Right cardiac atrium (tissue), 5 donors: ENCODE results near the gene DCTN1. TPM values are rescaled to one million over a fixed set of nuclear protein-coding genes. Genes with fewer than 3 reads are reported as not detected.

Source experiments
- ATAC-seq, 2 donors: fragments of 200-7000 bp; cut with Tn5 transposase; one replicate each; pipeline versions ENCODE4 v1.8.0 to v1.9.1; 2020; ENCODE audit warnings: moderate library complexity in 2 of 2, mild to moderate bottlenecking in 1 of 2
- DNase-seq, 3 donors: peaks; one replicate each; pipeline ENCODE4 v3.0.0-alpha.2; 2020
- H3K27ac ChIP-seq: one replicate; pipeline ENCODE4 v1.5.1; 2013; ENCODE audit warnings: mild to moderate bottlenecking, low read length, control low read depth, moderate library complexity
- H3K27me3 ChIP-seq: one replicate; pipeline ENCODE4 v1.6.1; 2013; ENCODE audit not compliant: control insufficient read depth, insufficient read depth
- H3K4me1 ChIP-seq: one replicate; pipeline ENCODE4 v1.6.1; 2013; ENCODE audit warnings: low read length; ENCODE audit not compliant: control insufficient read depth, insufficient read depth
- H3K4me3 ChIP-seq: one replicate; pipeline ENCODE4 v1.5.1; 2013; ENCODE audit warnings: low read length, control low read depth
- H3K9me3 ChIP-seq: one replicate; pipeline ENCODE4 v1.6.1; 2013; ENCODE audit warnings: low read length; ENCODE audit not compliant: control insufficient read depth
- WGBS: extraction: QIAGEN DNeasy Blood & Tissue Kit; methylation state at CpG from one replicate; pipeline ENCODE4 v1.1.7; 2013; 5-methylcytosine and 5-hydroxymethylcytosine counted together
- intact Hi-C, 4 donors: fragments of 100-400 bp; cut with DNase I; formaldehyde crosslinking; loops; one replicate each; pipeline versions ENCODE4 v1.11.0 to v1.14.0; 2022 to 2023
- polyA plus RNA-seq: library from polyadenylated mRNA; stranded (reverse); fragments of 200-250 nt; gene quantifications from one replicate; pipeline ENCODE4 v1.2.3, GENCODE V29; 2013
- total RNA-seq, 4 donors: library from RNA; stranded (reverse); fragmentation: NEBNext Ultra II Directional; extraction: Animal tissue kit (Norgen Biotek cat#: 25700); gene quantifications; one replicate each; pipeline ENCODE4 v1.2.1, GENCODE V29; 2021
- donor health status: healthy with polysubstance abuse.
- donor health status: DM: no; HTN: yes; CAD: no.
- donor health status: DM: no; HTN: no; CAD: no.
- donor health status: DM: no; HTN: yes; CAD: no; lungs with severe emphysema.
- donor health status: DM: yes; HTN: yes; CAD: no.

Gene DCTN1
- total and polyA plus RNA-seq, 5 donors = 71.7 to 131 (median 123) TPM

DNA sequence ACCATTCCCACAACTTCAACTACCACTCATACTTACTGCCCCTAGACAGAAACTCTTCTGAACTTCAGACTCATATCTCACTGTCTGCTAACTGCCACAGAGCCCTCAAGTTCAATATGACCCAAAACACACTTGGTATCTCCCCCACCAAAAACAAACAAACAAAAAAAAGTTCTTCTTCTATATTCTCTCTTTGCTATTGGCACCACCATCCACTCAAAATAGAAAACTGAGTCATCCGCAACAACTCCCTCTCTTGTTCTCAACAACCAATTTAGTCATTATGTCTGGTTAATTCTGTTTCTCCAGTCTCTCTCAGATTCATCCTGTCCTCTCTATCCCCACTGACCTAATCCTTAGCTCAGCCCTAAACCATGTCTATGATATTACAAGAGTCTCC lies 7.2 kb upstream of the DCTN1 start:
- DNase-seq (no peak), ATAC-seq (no peak)
- no peaks in the 10 kb centered on the region for H3K27me3 ChIP-seq
- H3K9me3 ChIP-seq = no peaks in the 10 kb centered on the region
- no peak overlapping the region for H3K4me3 ChIP-seq
- H3K27ac ChIP-seq = peak overlapping the region; percentile 12
- peaks cover 9% of the 10 kb centered on the region for H3K4me1 ChIP-seq
- intact Hi-C loops = no loop called here
- WGBS = 69% methylated on average over 1 of the region's 1 CpG

DNA sequence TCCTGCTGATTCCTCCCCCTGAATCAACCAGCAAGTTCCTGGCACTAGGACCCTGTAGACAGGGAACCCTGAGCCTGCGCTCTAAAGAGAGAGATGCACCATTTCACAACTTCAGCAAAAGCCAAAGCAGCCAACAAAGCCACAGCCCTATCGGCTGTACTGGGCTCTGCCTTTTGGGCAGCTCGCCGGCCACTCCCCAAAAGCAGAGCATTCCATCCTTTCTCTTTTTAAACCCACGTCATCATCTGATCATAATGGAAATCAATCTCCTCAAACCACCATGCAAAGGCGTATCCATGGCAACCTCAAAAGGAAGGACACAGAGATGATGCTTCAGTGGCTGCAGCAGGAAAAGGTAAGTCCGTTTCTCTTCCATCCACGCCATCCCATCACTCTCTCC lies 5.3 kb upstream of the DCTN1 start:
- Histone ChIP-seq H3K4me3 (no peak overlapping the region), H3K9me3 (no peaks in the 10 kb centered on the region), H3K27me3 (no peaks in the 10 kb centered on the region), H3K27ac (no peak overlapping the region), H3K4me1 (peaks cover 9% of the 10 kb centered on the region)
- intact Hi-C loops = no loop called here
- ATAC-seq = peak in 1 of 2 donors; percentile 41
- WGBS = 76% methylated on average over 8 of the region's 8 CpGs
- no peak for DNase-seq

DNA sequence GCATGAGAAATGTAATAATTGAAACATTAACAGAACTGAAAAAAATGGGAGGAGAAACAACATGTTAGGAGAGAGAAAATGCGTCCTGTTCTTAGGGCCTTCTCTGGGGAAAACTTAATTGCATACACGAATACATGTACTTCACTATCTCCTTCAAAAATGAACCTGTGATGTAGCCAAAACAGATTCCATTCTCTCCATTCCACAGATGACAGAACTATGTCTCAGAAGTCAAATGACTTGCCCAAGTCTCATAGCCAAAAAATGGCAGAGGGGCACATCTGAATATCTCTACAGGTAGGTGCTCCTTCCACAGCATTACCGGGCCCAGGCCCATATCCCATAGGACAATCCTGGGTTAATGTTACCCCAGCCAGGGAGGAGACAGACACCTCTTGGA lies 3.9 kb upstream of the DCTN1 start:
- Histone ChIP-seq H3K27ac (no peak overlapping the region), H3K4me3 (no peak overlapping the region), H3K27me3 (no peaks in the 10 kb centered on the region), H3K4me1 (peaks cover 20% of the 10 kb centered on the region), H3K9me3 (no peaks in the 10 kb centered on the region)
- 57% methylated on average over 3 of the region's 3 CpGs for WGBS
- ATAC-seq (no peak), DNase-seq (no peak)
- intact Hi-C loops = no loop called here

- no peaks in the 10 kb centered on the region for H3K27me3 ChIP-seq
- DNase-seq (no peak), ATAC-seq (peak; percentile 53 to 77)
- intact Hi-C loops = no loop called here
- 9% methylated on average over 1 of the region's 1 CpG for WGBS
- no peak overlapping the region for H3K4me3 ChIP-seq
- peaks cover 22% of the 10 kb centered on the region for H3K4me1 ChIP-seq
- H3K9me3 ChIP-seq = no peaks in the 10 kb centered on the region
- H3K27ac ChIP-seq = no peak overlapping the region
These were observed 3.1 kb upstream of the DCTN1 start for GRCh38 chr2:74383254-74383653.

DNA sequence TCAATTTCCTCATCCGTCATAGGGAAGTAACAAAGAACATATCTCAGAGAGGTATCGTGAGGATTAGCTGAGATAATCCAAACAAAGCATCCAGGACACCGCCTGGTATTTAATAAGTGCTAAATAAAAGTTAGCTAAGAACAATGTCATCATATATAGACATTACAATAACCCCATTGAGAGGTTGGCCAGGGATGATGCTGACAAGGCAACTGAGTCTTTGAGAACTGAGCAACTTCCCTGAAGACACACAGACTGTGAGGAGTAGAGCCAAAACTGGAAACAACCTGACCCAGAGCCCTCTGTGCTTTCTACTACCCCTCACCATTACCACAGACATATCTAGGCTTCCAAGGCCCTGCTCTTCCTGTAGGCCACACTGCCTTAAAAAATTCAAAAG lies 1.6 kb upstream of the DCTN1 start:
- peaks cover 20% of the 10 kb centered on the region for H3K4me1 ChIP-seq
- DNase-seq (no peak), ATAC-seq (no peak)
- H3K27ac ChIP-seq = no peak overlapping the region
- no peak overlapping the region for H3K4me3 ChIP-seq
- WGBS = 94% methylated on average over 3 of the region's 3 CpGs
- H3K9me3 ChIP-seq = no peaks in the 10 kb centered on the region
- intact Hi-C loops = no loop called here
- no peaks in the 10 kb centered on the region for H3K27me3 ChIP-seq

DNA sequence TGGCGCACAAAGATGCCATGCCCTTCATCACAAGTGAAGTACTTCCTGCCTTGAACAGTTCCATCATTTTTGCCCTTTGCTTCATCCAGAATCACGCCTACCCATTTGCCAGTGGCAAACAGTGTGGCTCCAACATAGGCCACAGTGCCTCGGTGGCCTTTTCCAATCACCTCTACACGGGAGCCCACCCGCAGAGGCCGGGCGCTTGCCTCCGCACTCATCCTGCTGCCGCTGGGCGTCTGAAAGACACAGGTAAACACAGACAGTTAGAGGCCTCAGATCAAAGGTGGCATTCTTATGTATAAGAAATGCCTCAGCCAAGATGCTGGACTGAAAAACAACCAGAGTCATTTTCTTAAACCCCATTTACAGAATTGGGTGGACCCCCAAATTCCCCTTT lies 2.1 kb downstream of the DCTN1 start:
- no peak for DNase-seq
- no peak overlapping the region for H3K27ac ChIP-seq
- H3K27me3 ChIP-seq = no peaks in the 10 kb centered on the region
- H3K9me3 ChIP-seq = no peaks in the 10 kb centered on the region
- WGBS = 94% methylated on average over 10 of the region's 10 CpGs
- ATAC-seq = no peak
- intact Hi-C loops = no loop called here
- no peak overlapping the region for H3K4me3 ChIP-seq
- H3K4me1 ChIP-seq = peaks cover 17% of the 10 kb centered on the region

GRCh38 chr2:74375838-74376237 lies 4.3 kb downstream of the DCTN1 start:
- ATAC-seq (no peak), DNase-seq (no peak)
- no peaks in the 10 kb centered on the region for H3K27me3 ChIP-seq
- WGBS = 88% methylated on average over 2 of the region's 2 CpGs
- H3K9me3 ChIP-seq = no peaks in the 10 kb centered on the region
- no peak overlapping the region for H3K27ac ChIP-seq
- no peak overlapping the region for H3K4me3 ChIP-seq
- H3K4me1 ChIP-seq = peaks cover 16% of the 10 kb centered on the region
- intact Hi-C loops = no loop called here

DNA sequence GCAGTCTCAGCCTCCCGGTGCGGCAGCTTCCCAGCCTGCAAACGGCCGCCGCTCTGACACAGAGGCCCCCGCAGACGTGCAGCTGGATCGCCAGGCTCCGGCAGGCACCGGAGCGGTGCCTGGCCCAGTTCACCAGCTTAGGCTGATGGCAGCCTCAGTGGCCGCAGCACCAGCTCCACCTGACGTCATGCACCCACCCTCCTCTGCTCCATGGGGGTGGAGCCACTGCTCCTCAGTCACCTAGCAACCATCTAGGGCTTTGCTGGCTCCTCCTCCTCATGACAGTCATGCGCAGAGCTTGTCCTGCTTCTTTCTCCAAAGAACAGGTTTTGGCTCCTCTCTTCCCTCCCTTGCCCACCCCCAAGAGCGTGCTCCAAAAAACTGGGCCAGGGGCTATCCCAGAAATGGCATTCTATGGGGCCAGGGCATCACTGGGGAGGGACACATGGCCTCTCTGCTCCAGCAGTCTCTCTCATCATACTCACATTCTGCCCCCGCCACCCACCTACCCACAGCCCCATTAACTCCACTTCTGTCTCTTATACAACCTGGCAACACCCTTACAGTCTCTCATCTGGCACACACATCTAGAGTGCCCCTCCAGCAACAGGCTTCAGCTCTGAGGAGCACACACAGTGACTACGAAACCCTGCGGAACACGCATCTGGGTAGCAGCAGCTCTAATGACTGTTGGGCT lies 5.5 kb downstream of the DCTN1 start:
- intact Hi-C loops = no loop called here
- ATAC-seq = peak; percentile 92 to 93
- Histone ChIP-seq H3K9me3 (no peaks in the 10 kb centered on the region), H3K4me1 (peaks cover 7% of the 10 kb centered on the region), H3K27ac (no peak overlapping the region), H3K27me3 (no peaks in the 10 kb centered on the region), H3K4me3 (peak overlapping the region; percentile 15)
- WGBS = 52% methylated on average over 19 of the region's 19 CpGs
- DNase-seq = peak; percentile 77 to 90 (median 87)

DNA sequence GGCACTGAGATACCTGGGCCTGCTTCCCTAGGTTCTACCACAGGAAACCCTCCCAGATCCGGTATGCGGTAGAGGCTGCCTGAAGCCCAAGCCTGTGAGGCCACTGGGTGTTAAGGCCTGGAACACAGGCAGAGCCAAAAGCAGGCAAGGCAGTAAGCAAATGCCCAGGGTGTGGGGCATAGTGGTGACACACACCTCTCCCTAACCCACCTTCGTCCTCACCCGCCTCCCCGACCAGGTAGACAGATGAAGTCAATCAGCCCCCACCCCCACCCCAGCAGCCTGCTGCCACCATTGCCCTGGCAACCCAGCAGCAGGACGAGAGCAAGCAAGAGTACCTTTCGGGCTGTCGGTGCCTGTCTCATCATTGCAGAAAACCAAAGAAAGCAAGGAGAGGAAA lies 6.1 kb downstream of the DCTN1 start:
- ATAC-seq (no peak), DNase-seq (no peak)
- Histone ChIP-seq H3K4me1 (peaks cover 2% of the 10 kb centered on the region), H3K9me3 (no peaks in the 10 kb centered on the region), H3K27ac (no peak overlapping the region), H3K27me3 (no peaks in the 10 kb centered on the region), H3K4me3 (peak overlapping the region; percentile 15)
- intact Hi-C loops = no loop called here
- WGBS = 75% methylated on average over 8 of the region's 8 CpGs

- Histone ChIP-seq H3K27ac (no peak overlapping the region), H3K4me1 (no peaks in the 10 kb centered on the region), H3K4me3 (no peak overlapping the region), H3K9me3 (no peaks in the 10 kb centered on the region), H3K27me3 (no peaks in the 10 kb centered on the region)
- 63% methylated on average over 5 of the region's 5 CpGs for WGBS
- intact Hi-C loops = no loop called here
- ATAC-seq (peak; percentile 35 to 53), DNase-seq (peak; percentile 53 to 80 (median 75))
These were observed 6.9 kb downstream of the DCTN1 start for GRCh38 chr2:74373221-74373676.

DNA sequence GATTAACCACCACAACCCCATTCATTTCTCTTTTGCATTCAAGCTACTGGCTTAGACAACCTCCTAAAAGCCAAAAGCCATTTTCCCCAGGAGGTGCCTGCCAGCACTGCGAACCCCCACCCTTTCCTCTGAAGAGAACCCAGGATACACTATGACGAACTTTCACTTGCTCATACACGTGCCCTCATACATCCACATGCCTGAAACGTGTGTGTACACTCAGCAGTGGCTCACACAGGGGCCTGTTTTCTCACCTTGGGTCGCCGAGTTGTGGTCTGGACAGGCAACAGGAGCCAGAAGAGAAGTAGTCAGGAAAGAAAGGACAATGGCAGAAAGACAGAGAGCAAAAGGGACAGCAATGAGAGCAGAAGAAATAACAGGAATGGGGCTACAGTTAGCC lies 7.4 kb downstream of the DCTN1 start:
- 86% methylated on average over 6 of the region's 6 CpGs for WGBS
- DNase-seq (no peak), ATAC-seq (no peak)
- H3K27me3 ChIP-seq = no peaks in the 10 kb centered on the region
- no peak overlapping the region for H3K27ac ChIP-seq
- no peaks in the 10 kb centered on the region for H3K4me1 ChIP-seq
- intact Hi-C loops = no loop called here
- H3K9me3 ChIP-seq = no peaks in the 10 kb centered on the region
- no peak overlapping the region for H3K4me3 ChIP-seq

DNA sequence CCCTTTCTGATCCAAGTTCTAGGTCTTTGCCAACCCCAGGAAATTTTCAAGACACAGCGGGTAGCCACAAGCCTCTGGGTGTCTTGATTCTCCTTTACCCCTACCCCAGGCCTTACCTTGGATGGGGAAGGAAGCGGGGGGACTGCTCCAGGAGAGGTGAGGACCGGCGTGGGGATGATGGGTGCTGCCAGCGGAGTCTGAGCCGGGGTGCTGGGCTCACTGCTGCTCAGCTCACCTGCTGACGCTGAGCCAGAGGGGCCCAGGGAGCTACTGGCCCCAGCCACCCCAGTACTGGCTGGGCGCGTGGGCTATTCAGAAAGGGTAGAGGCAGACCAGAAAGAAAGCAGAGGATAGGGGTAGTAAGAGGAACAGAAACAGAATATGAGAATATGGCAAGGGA lies 8.7 kb downstream of the DCTN1 start:
- no peaks in the 10 kb centered on the region for H3K27me3 ChIP-seq
- ATAC-seq = no peak
- no peaks in the 10 kb centered on the region for H3K4me1 ChIP-seq
- DNase-seq = no peak
- intact Hi-C loops = no loop called here
- H3K4me3 ChIP-seq = no peak overlapping the region
- no peaks in the 10 kb centered on the region for H3K9me3 ChIP-seq
- no peak overlapping the region for H3K27ac ChIP-seq
- 95% methylated on average over 9 of the region's 9 CpGs for WGBS
